ENCODE measurements around the gene MYO15B.

Gene MYO15B

GRCh38 chr17:75668489-75668888 is 80.9 kb downstream of the MYO15B start:
- peak overlapping the region in 1 of 2 donors; percentile 100 for H3K4me3 ChIP-seq (replicated peaks in 1 of 2; ENCODE audit: low read depth in 2 of 2, low read length in 2 of 2)
- no peak for TF ChIP-seq CTCF (IDR thresholded peaks at IDR 0.05; ENCODE audit: low read depth, low read length)
- no peak for DNase-seq (ENCODE audit: low read depth in 2 of 2)

DNA sequence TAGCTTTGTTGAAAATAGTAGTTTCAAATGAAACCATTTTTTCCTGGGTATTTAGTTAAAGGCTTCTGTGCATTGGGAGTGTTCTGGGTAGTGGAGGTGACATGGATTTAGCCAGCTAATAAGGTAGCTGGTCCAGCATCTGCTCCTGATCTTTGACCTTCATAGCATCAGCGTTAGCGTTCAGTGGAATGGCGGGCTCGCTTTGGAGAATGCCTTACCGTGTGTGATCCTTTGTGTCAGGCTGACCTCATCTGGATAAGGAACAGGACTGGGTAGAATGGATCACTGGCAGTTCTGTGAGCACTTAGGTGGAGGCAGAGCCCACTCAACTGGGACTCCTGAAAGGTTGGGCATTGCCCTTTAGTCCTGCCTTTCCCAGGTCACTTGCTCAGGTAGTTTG is 83.3 kb downstream of the MYO15B start:
- no peak for DNase-seq (ENCODE audit: low read depth in 2 of 2)
- TF ChIP-seq CTCF (IDR thresholded peaks at IDR 0.05; ENCODE audit: low read depth, low read length): no peak
- H3K4me3 ChIP-seq (replicated peaks in 1 of 2; ENCODE audit: low read depth in 2 of 2, low read length in 2 of 2): no peak overlapping the region

DNA sequence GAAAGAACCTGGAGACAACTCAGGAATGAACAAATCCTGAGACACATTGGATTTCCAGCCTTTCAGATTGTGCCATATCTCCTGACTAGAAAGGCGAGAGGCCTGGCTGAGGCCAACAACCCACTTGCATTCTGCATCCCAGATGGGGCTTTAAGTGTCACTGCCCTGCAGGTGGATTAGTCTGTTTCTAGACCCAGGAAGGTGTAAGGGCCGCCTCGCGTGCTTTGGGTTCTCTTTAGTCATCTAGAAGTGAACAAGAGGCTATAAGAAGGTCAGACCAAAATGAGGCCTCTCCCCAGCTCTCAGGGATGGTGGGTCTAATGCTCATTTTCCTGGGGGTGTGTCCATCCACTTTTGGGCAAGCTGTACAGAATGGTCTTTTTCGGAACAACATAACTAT is 84.4 kb downstream of the MYO15B start:
- no peak overlapping the region for H3K4me3 ChIP-seq (replicated peaks in 1 of 2; ENCODE audit: low read depth in 2 of 2, low read length in 2 of 2)
- DNase-seq (ENCODE audit: low read depth in 2 of 2): no peak
- no peak for TF ChIP-seq CTCF (IDR thresholded peaks at IDR 0.05; ENCODE audit: low read depth, low read length)

DNA sequence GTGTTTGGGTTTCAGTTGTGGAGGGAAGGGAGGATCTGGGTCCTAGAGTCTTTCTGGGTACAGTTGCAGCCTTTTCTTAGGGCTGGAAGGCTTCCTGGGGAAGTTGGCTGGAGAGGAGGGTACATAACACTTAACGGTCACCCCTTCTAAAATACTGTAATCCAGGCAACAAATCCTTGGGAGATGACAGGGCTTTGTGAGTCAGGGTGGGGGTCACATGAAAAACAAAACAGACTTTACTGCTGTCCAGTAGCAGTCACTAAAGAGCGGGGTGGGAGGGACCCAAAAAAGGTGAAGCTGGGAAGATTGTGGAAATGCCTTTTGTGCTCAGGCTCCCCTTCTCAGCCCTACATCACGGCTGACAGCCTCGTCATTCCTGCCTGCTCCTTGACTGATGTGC is 85.9 kb downstream of the MYO15B start:
- TF ChIP-seq CTCF (IDR thresholded peaks at IDR 0.05; ENCODE audit: low read depth, low read length): no peak
- H3K4me3 ChIP-seq (replicated peaks in 1 of 2; ENCODE audit: low read depth in 2 of 2, low read length in 2 of 2): no peak overlapping the region
- DNase-seq (ENCODE audit: low read depth in 2 of 2): no peak
